OCI-LY1 (cell line): Measurements from ENCODE around the gene UBAC1.
"Not testable (repeated sequence)": the region's sequence is repeated elsewhere in the genome, so short reads cannot be mapped to it uniquely, and the experiment has no call there.

Experiments
- H2AFZ ChIP-seq: fragments of 200-600 bp; sonication (generic), shearing (Covaris generic); 2 replicates; pipeline ENCODE4 v1.6.0; 2014; ENCODE audit warnings: antibody characterized with exemption, mild to moderate bottlenecking, low read length
- H3F3A ChIP-seq: fragments of 200-600 bp; sonication (generic), shearing (Covaris generic); 2 replicates; pipeline ENCODE4 v1.6.0; 2014; ENCODE audit warnings: mild to moderate bottlenecking, antibody characterized with exemption, low read length, moderate library complexity; ENCODE audit not compliant: insufficient read depth
- H3K27ac ChIP-seq: fragments of 200-600 bp; sonication (generic); 2 replicates; pipeline ENCODE4 v1.5.1; 2014; ENCODE audit warnings: low read length, mixed run types, mild to moderate bottlenecking, low read depth; ENCODE audit not compliant: poor library complexity, severe bottlenecking
- H3K27me3 ChIP-seq: fragments of 200-600 bp; sonication (generic); 2 replicates; pipeline ENCODE4 v1.6.0; 2014; ENCODE audit warnings: antibody characterized with exemption, mild to moderate bottlenecking, low read length, moderate library complexity; ENCODE audit not compliant: insufficient read depth
- H3K36me3 ChIP-seq: fragments of 200-600 bp; sonication (generic); 2 replicates; pipeline ENCODE4 v1.6.1; 2014; ENCODE audit warnings: mild to moderate bottlenecking, antibody characterized with exemption, low read length, moderate library complexity, mixed read lengths; ENCODE audit not compliant: insufficient read depth
- H3K4me1 ChIP-seq: fragments of 200-600 bp; sonication (generic); 2 replicates; pipeline ENCODE4 v1.5.1; 2014; ENCODE audit warnings: mild to moderate bottlenecking, low read length, moderate library complexity; ENCODE audit not compliant: insufficient read depth, severe bottlenecking
- H3K4me2 ChIP-seq: fragments of 200-600 bp; sonication (generic), shearing (Covaris generic); 2 replicates; pipeline ENCODE4 v1.6.1; 2014; ENCODE audit warnings: low read length
- H3K4me3 ChIP-seq: fragments of 200-600 bp; sonication (generic); 2 replicates; pipeline ENCODE4 v1.5.1; 2014; ENCODE audit warnings: low read length, low read depth, mild to moderate bottlenecking, mixed read lengths; ENCODE audit not compliant: poor library complexity, severe bottlenecking
- H3K79me2 ChIP-seq: fragments of 200-600 bp; shearing (Covaris generic); 2 replicates; pipeline ENCODE4 v1.6.1; 2016; ENCODE audit warnings: mixed run types, low read length, mixed read lengths; ENCODE audit not compliant: insufficient read depth
- H3K9ac ChIP-seq: fragments of 200-600 bp; sonication (generic), shearing (Covaris generic); 2 replicates; pipeline ENCODE4 v1.6.1; 2014; ENCODE audit warnings: mild to moderate bottlenecking, low read length, mixed read lengths
- H3K9me2 ChIP-seq: fragments of 200-600 bp; sonication (generic), shearing (Covaris generic); 2 replicates; pipeline ENCODE4 v1.6.1; 2014; ENCODE audit warnings: low read depth, mild to moderate bottlenecking, low read length, mixed read lengths
- H3K9me3 ChIP-seq: fragments of 200-600 bp; shearing (Covaris generic); 2 replicates; pipeline ENCODE4 v1.6.1; 2014; ENCODE audit warnings: low read length, mixed read lengths
- H4K20me1 ChIP-seq: fragments of 200-600 bp; sonication (generic), shearing (Covaris generic); 2 replicates; pipeline ENCODE4 v1.6.0; 2016; ENCODE audit warnings: mild to moderate bottlenecking, low read length; ENCODE audit not compliant: insufficient read depth
- EZH2 ChIP-seq: fragments of 200-600 bp; sonication (generic), shearing (Covaris generic); IDR thresholded peaks from 2 replicates; pipeline ENCODE4 v1.8.0; 2017; ENCODE audit warnings: borderline replicate concordance, mixed run types, mild to moderate bottlenecking, antibody characterized with exemption, low read length, moderate library complexity, mixed read lengths
- TF ChIP-seq, protein P1 (sequence below): fragments of 200-600 bp; sonication (generic), shearing (Covaris generic); IDR thresholded peaks from 2 replicates; pipeline ENCODE4 v1.5.1; 2017; ENCODE audit warnings: mild to moderate bottlenecking, antibody characterized with exemption, low read length, moderate library complexity, mixed read lengths

The UBAC1 gene

DNA sequence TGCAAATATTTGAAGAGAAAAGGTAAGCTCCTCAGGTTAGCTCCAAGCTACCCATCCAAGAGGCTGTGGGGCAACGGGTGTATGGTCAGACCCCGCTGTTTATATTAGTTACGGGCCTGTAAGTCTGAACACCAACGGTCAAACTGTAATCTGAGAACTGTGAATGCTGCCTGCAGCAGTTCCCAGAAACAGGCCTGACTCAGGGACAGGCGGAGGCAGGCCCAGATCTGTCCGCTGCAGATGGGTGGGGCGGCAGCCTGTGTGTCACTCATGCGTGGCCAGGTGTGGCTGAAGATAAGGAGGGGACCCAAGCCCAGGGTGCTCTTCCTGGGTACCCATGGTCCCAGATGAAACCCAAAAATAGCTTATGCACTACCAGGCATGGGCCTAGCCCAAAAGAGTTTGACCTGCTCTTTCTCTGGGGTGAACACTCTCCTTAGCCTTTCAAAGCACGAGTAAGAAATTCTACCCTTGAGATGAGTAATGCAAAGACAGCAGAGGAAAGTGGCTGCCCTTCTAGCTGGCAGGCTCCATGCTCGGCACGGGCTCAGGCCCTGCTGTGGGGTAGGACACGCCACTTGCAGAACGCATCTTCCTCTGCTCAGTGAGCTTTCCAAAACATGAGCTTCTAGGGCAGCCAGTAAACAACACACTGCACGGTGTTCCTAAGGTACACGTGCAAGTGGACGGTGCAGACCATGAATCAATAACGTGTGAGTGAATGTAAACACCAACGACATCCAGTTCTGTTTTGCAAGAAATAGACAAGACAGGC lies 9.1 kb downstream of the UBAC1 start:
- no peaks in the 10 kb centered on the region for H3K4me1 ChIP-seq
- TF ChIP-seq EZH2 = no peak
- TF ChIP-seq, protein P1, sequence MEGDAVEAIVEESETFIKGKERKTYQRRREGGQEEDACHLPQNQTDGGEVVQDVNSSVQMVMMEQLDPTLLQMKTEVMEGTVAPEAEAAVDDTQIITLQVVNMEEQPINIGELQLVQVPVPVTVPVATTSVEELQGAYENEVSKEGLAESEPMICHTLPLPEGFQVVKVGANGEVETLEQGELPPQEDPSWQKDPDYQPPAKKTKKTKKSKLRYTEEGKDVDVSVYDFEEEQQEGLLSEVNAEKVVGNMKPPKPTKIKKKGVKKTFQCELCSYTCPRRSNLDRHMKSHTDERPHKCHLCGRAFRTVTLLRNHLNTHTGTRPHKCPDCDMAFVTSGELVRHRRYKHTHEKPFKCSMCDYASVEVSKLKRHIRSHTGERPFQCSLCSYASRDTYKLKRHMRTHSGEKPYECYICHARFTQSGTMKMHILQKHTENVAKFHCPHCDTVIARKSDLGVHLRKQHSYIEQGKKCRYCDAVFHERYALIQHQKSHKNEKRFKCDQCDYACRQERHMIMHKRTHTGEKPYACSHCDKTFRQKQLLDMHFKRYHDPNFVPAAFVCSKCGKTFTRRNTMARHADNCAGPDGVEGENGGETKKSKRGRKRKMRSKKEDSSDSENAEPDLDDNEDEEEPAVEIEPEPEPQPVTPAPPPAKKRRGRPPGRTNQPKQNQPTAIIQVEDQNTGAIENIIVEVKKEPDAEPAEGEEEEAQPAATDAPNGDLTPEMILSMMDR = no peak
- H3K79me2 ChIP-seq = no peaks in the 10 kb centered on the region
- no peaks in the 10 kb centered on the region for H4K20me1 ChIP-seq
- no peaks in the 10 kb centered on the region for H3F3A ChIP-seq
- H3K9me2 ChIP-seq = no peaks in the 10 kb centered on the region
- H2AFZ ChIP-seq = no peak overlapping the region
- H3K9me3 ChIP-seq = no peaks in the 10 kb centered on the region
- no peak overlapping the region for H3K4me2 ChIP-seq
- peaks cover 53% of the 10 kb centered on the region for H3K36me3 ChIP-seq
- no peaks in the 10 kb centered on the region for H3K27me3 ChIP-seq
- H3K9ac ChIP-seq = no peak overlapping the region
- H3K27ac ChIP-seq = no peak overlapping the region
- no peak overlapping the region for H3K4me3 ChIP-seq

DNA sequence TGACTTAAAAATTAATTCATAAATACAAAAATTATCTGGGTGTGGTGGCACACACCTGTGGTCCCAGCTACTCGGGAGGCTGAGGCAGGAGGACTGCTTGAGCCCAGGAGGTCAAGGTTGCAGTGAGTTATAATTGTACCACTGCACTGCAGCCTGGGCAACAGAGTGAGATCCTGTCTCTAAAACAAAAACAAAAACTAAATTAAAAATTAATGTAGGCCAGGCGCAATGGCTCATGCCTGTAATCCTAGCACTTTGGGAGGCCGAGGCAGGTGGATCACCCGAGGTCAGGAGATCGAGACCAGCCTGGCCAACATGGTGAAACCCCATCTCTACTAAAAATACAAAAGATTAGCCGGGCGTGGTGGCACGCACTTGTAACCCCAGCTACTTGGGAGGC lies 9.9 kb downstream of the UBAC1 start:
- H3K4me2 ChIP-seq, H3K27ac ChIP-seq: not testable (repeated sequence)

DNA sequence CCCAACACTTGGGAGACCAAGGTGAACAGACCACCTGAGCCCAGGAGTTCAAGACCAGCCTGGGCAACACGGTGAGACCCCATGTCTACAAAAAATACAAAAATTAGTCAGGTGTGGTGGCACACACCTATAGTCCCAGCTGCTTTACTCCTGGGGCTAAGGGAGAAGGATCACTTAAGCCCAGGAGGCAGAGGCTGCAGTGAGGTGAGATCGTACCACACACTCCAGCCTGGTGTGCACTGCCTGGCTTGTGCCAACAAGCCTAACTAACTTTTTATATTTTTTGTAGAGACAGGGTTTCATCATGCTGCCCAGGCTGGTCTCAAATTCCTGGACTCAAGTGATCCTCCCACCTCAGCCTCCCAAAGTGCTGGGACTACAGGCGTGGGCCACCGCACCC lies 10.3 kb downstream of the UBAC1 start:
- H3F3A ChIP-seq, H3K27me3 ChIP-seq, H3K9ac ChIP-seq, H3K9me2 ChIP-seq, H3K4me2 ChIP-seq, H2AFZ ChIP-seq, H3K9me3 ChIP-seq, H3K4me1 ChIP-seq, H3K4me3 ChIP-seq, H3K79me2 ChIP-seq, H3K27ac ChIP-seq, H4K20me1 ChIP-seq: not testable (repeated sequence)
- H3K36me3 ChIP-seq = peaks cover 65% of the 10 kb centered on the region

More for the DNA sequence above, 9.9 kb downstream of the UBAC1 start:
- not testable (repeated sequence) for H3K9me3 ChIP-seq, H3F3A ChIP-seq, H3K79me2 ChIP-seq, H4K20me1 ChIP-seq, H3K4me1 ChIP-seq, H3K9ac ChIP-seq, H3K9me2 ChIP-seq, H3K4me3 ChIP-seq, H2AFZ ChIP-seq, H3K27me3 ChIP-seq
- peaks cover 61% of the 10 kb centered on the region for H3K36me3 ChIP-seq

DNA sequence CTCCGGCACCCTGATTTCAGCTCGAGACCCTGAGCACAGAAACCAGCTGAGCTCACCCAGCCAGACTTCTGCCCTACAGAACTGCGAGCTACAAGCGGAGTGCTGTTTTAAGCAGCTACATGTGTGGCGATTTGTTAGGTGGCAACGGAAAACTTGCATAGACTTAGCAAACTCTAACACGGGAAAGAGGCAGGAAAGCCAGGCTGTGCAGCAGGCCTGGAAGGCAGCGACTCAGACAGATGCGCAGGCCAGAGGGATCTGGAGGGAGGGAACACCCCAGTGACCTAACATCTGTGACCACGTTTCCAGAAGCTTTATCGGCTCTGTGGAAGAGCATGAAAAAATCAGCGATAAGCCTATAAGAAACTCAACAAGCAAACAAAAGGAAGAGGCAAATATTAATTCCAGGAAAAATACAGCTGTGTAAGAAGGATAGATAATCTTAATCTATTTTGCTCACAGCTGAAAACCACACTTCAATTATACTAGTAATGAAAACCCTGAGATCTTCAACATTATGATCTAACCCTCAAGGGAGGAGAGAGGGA lies 11.0 kb downstream of the UBAC1 start:
- Histone ChIP-seq H3K4me2 (no peak overlapping the region), H4K20me1 (no peaks in the 10 kb centered on the region), H3K9ac (no peak overlapping the region), H3K79me2 (no peaks in the 10 kb centered on the region), H3K36me3 (peaks cover 72% of the 10 kb centered on the region), H3K9me3 (no peaks in the 10 kb centered on the region), H3K4me1 (no peaks in the 10 kb centered on the region), H3K9me2 (no peaks in the 10 kb centered on the region), H3K27ac (no peak overlapping the region), H3K27me3 (no peaks in the 10 kb centered on the region), H3K4me3 (no peak overlapping the region), H2AFZ (no peak overlapping the region), H3F3A (no peaks in the 10 kb centered on the region)
- TF ChIP-seq, protein P1 = no peak
- TF ChIP-seq EZH2 = no peak
